Panc1 (cell line): ENCODE results near the gene TMC3. TPM values are rescaled to one million over a fixed set of nuclear protein-coding genes. Genes with fewer than 3 reads are reported as not detected.
"Not testable (repeated sequence)": the region's sequence is repeated elsewhere in the genome, so short reads cannot be mapped to it uniquely, and the experiment has no call there.

Experiments used
- ATAC-seq: fragments of 200-7000 bp; cut with Tn5 transposase; 2 replicates; pipeline ENCODE4 v1.9.1; 2020; ENCODE audit warnings: mild to moderate bottlenecking, moderate library complexity
- BruUV-seq: library from RNA; stranded (reverse); fragments of 400-500 nt; replicated peaks from 2 replicates; lab custom pipeline; 2021; lab: Mats Ljungman, UMichigan
- CTCF ChIA-PET: fragments of 300-600 bp; sonication (Branson Sonifier 250); formaldehyde crosslinking; loops from one replicate; lab custom pipeline; 2022; ENCODE audit warnings: antibody characterized with exemption; lab: Charles Lee
- POLR2A ChIA-PET: fragments of 300-600 bp; sonication (Branson Sonifier 250); formaldehyde crosslinking; loops from one replicate; lab custom pipeline; 2022; ENCODE audit warnings: antibody characterized with exemption; lab: Charles Lee
- DNase-seq: peaks from one replicate; pipeline ENCODE4 v3.0.0-alpha.2; 2010; ENCODE audit warnings: low read depth, low spot score
- H3K27ac ChIP-seq: 2 replicates; pipeline ENCODE4 v1.5.1; 2011; ENCODE audit warnings: mild to moderate bottlenecking, low read length, inconsistent platforms
- H3K27me3 ChIP-seq: fragments of 200-500 bp; sonication (Bioruptor generic); 2 replicates; pipeline ENCODE4 v1.6.0; 2014; ENCODE audit warnings: low read length, inconsistent platforms; ENCODE audit not compliant: control insufficient read depth, insufficient read depth
- H3K36me3 ChIP-seq: fragments of 200-500 bp; sonication (Bioruptor generic); 2 replicates; pipeline ENCODE4 v1.5.1; 2014; ENCODE audit warnings: inconsistent platforms, mild to moderate bottlenecking, low read length, moderate library complexity; ENCODE audit not compliant: control insufficient read depth, insufficient read depth
- H3K4me1 ChIP-seq: 2 replicates; pipeline ENCODE4 v1.5.1; 2011; ENCODE audit warnings: inconsistent platforms, mild to moderate bottlenecking, low read length, moderate library complexity; ENCODE audit not compliant: control insufficient read depth, insufficient read depth
- H3K4me3 ChIP-seq, 2 experiments: 2 replicates each; pipeline ENCODE4 v1.5.1; 2011 to 2012; ENCODE audit warnings: low read depth in 2 of 2, low read length in 2 of 2, mild to moderate bottlenecking in 2 of 2, inconsistent platforms in 1 of 2, moderate library complexity in 1 of 2
- H3K9me3 ChIP-seq: fragments of 200-500 bp; sonication (Bioruptor generic); 2 replicates; pipeline ENCODE4 v1.5.1; 2014; ENCODE audit warnings: low read depth, mild to moderate bottlenecking, inconsistent platforms, low read length, moderate library complexity; ENCODE audit not compliant: control insufficient read depth, insufficient read depth
- POLR2AphosphoS5 ChIP-seq: IDR thresholded peaks from 2 replicates; pipeline ENCODE4 v1.6.1; 2012; ENCODE audit warnings: mild to moderate bottlenecking, low read depth, low read length, moderate library complexity
- SIN3A ChIP-seq: IDR thresholded peaks from 2 replicates; pipeline ENCODE4 v1.6.1; 2012; ENCODE audit warnings: low read depth, mild to moderate bottlenecking, low read length, moderate library complexity, borderline replicate concordance; ENCODE audit not compliant: insufficient read depth
- TCF7L2 ChIP-seq: IDR thresholded peaks from 2 replicates; pipeline ENCODE4 v1.6.1; 2011; ENCODE audit warnings: mild to moderate bottlenecking, low read depth, low read length, inconsistent platforms
- in situ Hi-C: cut with HindIII; loops from 2 replicates; pipeline ENCODE4 v1.10.0; 2016; ENCODE audit warnings: low sequenced_read_pairs, low pct_unique_long_range_greater_than_20kb
- intact Hi-C: fragments of 100-400 bp; cut with micrococcal nuclease; formaldehyde crosslinking; loops from one replicate; pipeline ENCODE4 v1.10.0; 2022; ENCODE audit not compliant: unreplicated experiment
- total RNA-seq: library from RNA; stranded (reverse); gene quantifications from one replicate; pipeline ENCODE4 v1.2.1, GENCODE V29; 2021; ENCODE audit not compliant: unreplicated experiment
- TF ChIP-seq, protein P1 (sequence below): fragments of 450-650 bp; IDR thresholded peaks from 2 replicates; pipeline ENCODE4 v1.5.1; 2017; ENCODE audit warnings: mild to moderate bottlenecking
- TF ChIP-seq, protein P2 (sequence below), 2 experiments: IDR thresholded peaks; 2 replicates each; pipeline ENCODE4 v1.6.1; 2011 to 2012; ENCODE audit warnings: low read depth in 2 of 2, control low read depth in 1 of 2, low read length in 1 of 2, mild to moderate bottlenecking in 1 of 2, moderate library complexity in 1 of 2; ENCODE audit not compliant: insufficient read depth in 1 of 2

TMC3 gene
- total RNA-seq, 1 experiment from 2014 or later = not detected

DNA sequence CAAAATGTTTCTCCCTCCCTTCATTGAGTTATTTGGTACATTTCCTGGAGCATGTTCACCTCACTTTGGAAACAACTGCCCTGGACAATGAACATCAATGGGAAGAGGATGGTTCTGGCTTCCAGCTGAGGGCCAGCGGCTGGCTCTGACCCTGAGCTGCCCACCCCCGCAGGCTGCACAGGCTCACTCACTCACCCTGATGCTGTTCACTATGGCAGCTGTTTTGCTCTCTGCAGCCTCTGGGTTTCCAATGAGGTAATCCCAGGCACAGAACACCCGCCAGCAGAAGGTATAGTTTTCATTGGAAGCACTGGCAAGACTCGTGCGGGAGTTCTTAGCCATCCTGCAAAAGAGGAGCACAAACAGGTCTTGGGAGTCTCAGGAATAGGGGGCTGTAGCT, 17.8 kb downstream of the TMC3 start:
- ATAC-seq (no peak; the same call in 1 of the 2 replicates), DNase-seq (no peak)
- TF ChIP-seq TCF7L2 = no peak
- intact Hi-C loops = no loop called here
- in situ Hi-C loops = no loop called here
- no peak overlapping the region for H3K4me3 ChIP-seq
- ChIA-PET POLR2A (no interaction called here), CTCF (interaction anchor here (0.7 kb wide), 1 partner anchor 70 kb away, joined by 3 read pairs; no protein-coding TSS in a partner anchor)
- BruUV-seq = no TSS peak
- H3K27ac ChIP-seq = no peak overlapping the region
- H3K9me3 ChIP-seq = no peaks in the 10 kb centered on the region
- H3K36me3 ChIP-seq = no peaks in the 10 kb centered on the region
- peaks cover 12% of the 10 kb centered on the region for H3K27me3 ChIP-seq
- H3K4me1 ChIP-seq = no peaks in the 10 kb centered on the region

DNA sequence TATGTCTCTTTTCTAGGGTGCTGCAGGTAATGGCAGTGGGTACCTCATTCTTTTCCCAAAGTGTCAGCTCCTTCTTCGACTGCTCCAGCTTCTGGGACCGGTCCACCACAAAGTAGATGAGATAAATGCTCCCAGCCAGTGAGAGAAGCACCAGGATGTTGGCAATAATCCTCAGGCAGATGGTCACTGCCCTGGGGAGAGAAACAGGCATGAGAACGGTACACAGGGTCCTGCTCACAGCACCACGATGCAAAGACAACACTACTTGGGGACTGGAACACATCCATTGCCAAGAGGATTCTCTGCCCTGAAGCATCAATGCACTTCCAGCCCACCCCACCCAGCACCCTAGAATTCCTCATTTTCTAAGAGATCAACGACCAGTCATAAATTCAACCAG, 22.4 kb downstream of the TMC3 start:
- no peak for ATAC-seq

DNA sequence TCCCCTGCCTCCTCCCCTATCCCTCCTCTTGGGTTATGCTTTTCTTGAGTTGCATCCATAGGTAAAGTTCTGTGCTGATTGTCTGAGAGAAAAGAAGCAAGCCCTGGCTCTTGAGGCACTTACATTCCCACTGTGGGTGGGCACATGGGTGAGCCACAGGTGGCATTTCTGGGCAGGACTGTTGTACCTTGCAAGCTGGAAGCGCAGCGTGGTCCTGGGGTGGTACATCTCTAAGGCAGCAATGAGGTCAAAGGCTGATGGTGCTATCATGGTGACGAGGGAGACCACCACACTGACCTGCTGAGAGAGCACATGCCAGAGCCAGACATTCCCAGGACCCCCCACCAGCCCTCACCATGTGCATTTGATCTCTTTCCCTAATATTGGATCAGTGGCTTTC, 24.7 kb downstream of the TMC3 start:
- Histone ChIP-seq H3K36me3 (no peaks in the 10 kb centered on the region), H3K9me3 (no peaks in the 10 kb centered on the region), H3K4me3 (no peak overlapping the region), H3K27me3 (0 out of 2 replicates have a peak, but pooled peaks cover 3% of the 10 kb centered on the region), H3K27ac (no peak overlapping the region), H3K4me1 (no peaks in the 10 kb centered on the region)
- intact Hi-C loops (no loop called here), in situ Hi-C loops (no loop called here)
- no peak for TF ChIP-seq POLR2AphosphoS5
- TF ChIP-seq TCF7L2 = no peak
- TF ChIP-seq, protein P1, sequence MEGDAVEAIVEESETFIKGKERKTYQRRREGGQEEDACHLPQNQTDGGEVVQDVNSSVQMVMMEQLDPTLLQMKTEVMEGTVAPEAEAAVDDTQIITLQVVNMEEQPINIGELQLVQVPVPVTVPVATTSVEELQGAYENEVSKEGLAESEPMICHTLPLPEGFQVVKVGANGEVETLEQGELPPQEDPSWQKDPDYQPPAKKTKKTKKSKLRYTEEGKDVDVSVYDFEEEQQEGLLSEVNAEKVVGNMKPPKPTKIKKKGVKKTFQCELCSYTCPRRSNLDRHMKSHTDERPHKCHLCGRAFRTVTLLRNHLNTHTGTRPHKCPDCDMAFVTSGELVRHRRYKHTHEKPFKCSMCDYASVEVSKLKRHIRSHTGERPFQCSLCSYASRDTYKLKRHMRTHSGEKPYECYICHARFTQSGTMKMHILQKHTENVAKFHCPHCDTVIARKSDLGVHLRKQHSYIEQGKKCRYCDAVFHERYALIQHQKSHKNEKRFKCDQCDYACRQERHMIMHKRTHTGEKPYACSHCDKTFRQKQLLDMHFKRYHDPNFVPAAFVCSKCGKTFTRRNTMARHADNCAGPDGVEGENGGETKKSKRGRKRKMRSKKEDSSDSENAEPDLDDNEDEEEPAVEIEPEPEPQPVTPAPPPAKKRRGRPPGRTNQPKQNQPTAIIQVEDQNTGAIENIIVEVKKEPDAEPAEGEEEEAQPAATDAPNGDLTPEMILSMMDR = no peak
- TF ChIP-seq, protein P2, sequence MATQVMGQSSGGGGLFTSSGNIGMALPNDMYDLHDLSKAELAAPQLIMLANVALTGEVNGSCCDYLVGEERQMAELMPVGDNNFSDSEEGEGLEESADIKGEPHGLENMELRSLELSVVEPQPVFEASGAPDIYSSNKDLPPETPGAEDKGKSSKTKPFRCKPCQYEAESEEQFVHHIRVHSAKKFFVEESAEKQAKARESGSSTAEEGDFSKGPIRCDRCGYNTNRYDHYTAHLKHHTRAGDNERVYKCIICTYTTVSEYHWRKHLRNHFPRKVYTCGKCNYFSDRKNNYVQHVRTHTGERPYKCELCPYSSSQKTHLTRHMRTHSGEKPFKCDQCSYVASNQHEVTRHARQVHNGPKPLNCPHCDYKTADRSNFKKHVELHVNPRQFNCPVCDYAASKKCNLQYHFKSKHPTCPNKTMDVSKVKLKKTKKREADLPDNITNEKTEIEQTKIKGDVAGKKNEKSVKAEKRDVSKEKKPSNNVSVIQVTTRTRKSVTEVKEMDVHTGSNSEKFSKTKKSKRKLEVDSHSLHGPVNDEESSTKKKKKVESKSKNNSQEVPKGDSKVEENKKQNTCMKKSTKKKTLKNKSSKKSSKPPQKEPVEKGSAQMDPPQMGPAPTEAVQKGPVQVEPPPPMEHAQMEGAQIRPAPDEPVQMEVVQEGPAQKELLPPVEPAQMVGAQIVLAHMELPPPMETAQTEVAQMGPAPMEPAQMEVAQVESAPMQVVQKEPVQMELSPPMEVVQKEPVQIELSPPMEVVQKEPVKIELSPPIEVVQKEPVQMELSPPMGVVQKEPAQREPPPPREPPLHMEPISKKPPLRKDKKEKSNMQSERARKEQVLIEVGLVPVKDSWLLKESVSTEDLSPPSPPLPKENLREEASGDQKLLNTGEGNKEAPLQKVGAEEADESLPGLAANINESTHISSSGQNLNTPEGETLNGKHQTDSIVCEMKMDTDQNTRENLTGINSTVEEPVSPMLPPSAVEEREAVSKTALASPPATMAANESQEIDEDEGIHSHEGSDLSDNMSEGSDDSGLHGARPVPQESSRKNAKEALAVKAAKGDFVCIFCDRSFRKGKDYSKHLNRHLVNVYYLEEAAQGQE (IDR thresholded peaks at IDR 0.05; ENCODE audit: insufficient read depth in 1 of 2, low read depth in 2 of 2, low read length in 1 of 2) = no peak
- no peak for TF ChIP-seq SIN3A
- CTCF ChIA-PET = no interaction called here
- DNase-seq (no peak), ATAC-seq (no peak)
- BruUV-seq = no TSS peak
- POLR2A ChIA-PET = no interaction called here

More for the DNA sequence above, 22.4 kb downstream of the TMC3 start:
- no peaks in the 10 kb centered on the region for H3K9me3 ChIP-seq
- TF ChIP-seq POLR2AphosphoS5 = no peak
- TF ChIP-seq, protein P1 = no peak
- TF ChIP-seq, protein P2 (IDR thresholded peaks at IDR 0.05; ENCODE audit: insufficient read depth in 1 of 2, low read depth in 2 of 2, low read length in 1 of 2) = no peak
- TF ChIP-seq SIN3A = no peak
- in situ Hi-C loops (no loop called here), intact Hi-C loops (no loop called here)
- H3K4me3 ChIP-seq = no peak overlapping the region
- H3K36me3 ChIP-seq = no peaks in the 10 kb centered on the region
- no TSS peak for BruUV-seq
- H3K4me1 ChIP-seq = no peaks in the 10 kb centered on the region
- ChIA-PET POLR2A (no interaction called here), CTCF (no interaction called here)
- no peak overlapping the region for H3K27ac ChIP-seq
- DNase-seq = no peak
- H3K27me3 ChIP-seq = peaks cover 3% of the 10 kb centered on the region; the same call in 1 of the 2 replicates

DNA sequence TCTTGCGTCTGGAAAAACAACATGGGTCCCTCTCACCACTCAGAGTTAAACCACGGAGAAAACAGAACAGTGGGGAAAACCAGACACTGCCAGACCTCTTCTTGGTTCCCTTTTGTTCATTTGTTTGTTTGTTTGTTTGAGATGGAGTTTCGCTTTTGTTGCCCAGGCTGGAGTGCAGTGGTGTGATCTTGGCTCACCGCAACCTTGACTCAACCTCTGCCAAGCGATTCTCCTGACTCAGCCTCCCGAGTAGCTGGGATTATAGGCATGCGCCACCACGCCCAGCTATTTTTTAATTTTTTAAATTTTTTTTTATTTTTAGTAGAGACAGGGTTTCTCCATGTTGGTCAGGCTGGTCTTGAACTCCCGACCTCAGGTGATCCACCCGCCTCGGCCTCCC, 25.3 kb downstream of the TMC3 start:
- DNase-seq, POLR2A ChIA-PET, CTCF ChIA-PET, H3K27ac ChIP-seq, BruUV-seq, H3K36me3 ChIP-seq, in situ Hi-C loops, H3K9me3 ChIP-seq, H3K4me1 ChIP-seq, intact Hi-C loops, H3K27me3 ChIP-seq, H3K4me3 ChIP-seq, ATAC-seq: not testable (repeated sequence)
